GM21529 (cell line): ENCODE data around the gene NPBWR2.
"Not testable (repeated sequence)": the region's sequence is repeated elsewhere in the genome, so short reads cannot be mapped to it uniquely, and the experiment has no call there.

Experiments
- ATAC-seq: cut with Tn5 transposase; IDR thresholded peaks from one replicate; pipeline ENCODE4 v1.9.1; 2021; ENCODE audit not compliant: unreplicated experiment

The NPBWR2 gene

DNA sequence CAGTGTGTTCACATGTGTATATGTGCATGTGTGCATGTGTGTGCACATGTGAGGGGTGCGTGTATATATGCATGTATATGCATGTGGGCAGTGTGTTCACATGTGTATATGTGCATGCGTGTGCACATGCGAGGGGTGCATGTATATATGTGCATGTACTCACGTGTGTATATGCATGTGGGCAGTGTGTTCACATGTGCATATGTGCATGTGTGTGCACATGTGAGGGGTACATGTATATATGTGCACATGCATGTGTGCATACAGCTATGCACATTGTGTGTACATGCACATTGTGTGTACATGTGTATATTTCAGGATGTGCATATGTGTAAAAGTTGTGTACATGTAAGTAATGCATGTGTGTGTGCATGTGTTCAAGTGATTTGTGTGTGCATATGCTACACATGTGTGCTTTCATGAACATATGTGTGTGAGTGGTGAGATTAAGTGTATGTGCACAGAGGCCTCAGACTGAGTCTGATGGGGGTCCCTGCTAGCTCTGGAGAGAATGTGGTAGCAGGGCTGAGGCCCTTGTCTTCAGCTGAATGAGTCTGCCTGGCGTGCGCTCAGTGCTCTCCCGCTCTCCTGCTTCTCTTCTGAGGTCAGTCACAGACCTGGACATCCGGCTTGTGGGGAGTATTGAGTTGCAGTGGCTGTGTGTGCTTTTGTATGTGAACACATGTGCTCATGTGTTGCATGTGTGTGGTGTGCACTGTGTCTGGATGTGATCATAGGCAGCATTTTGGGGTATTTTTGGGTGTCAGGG, 37.0 kb upstream of the NPBWR2 start:
- ATAC-seq, result no peak

GRCh38 chr20:64143018-64143801, 35.8 kb upstream of the NPBWR2 start:
- no peak for ATAC-seq

DNA sequence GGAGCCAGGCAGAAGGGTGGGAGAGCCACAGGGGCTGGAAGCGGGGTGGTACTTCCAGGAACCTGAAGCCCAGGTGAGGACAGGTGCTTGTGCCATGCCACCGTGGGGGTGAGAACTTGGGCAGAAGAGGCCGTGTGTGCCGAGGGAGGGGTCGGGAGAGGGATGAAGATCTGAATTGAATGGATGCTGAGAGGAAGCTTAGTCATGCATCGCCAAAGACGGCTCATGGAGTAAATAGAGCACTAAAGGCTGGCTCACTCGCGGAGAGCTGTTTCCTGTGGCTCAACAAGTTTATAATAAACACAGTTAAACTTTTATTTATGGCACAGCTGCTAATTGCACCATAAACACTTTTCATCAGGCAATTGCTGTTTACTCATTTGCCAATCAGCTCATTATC, 35.2 kb upstream of the NPBWR2 start:
- no peak for ATAC-seq

- ATAC-seq, result no peak
Measured at GRCh38 chr20:64140956-64141355, 33.6 kb upstream of the NPBWR2 start.

- no peak for ATAC-seq
Measured at GRCh38 chr20:64140061-64140931, 32.9 kb upstream of the NPBWR2 start.

DNA sequence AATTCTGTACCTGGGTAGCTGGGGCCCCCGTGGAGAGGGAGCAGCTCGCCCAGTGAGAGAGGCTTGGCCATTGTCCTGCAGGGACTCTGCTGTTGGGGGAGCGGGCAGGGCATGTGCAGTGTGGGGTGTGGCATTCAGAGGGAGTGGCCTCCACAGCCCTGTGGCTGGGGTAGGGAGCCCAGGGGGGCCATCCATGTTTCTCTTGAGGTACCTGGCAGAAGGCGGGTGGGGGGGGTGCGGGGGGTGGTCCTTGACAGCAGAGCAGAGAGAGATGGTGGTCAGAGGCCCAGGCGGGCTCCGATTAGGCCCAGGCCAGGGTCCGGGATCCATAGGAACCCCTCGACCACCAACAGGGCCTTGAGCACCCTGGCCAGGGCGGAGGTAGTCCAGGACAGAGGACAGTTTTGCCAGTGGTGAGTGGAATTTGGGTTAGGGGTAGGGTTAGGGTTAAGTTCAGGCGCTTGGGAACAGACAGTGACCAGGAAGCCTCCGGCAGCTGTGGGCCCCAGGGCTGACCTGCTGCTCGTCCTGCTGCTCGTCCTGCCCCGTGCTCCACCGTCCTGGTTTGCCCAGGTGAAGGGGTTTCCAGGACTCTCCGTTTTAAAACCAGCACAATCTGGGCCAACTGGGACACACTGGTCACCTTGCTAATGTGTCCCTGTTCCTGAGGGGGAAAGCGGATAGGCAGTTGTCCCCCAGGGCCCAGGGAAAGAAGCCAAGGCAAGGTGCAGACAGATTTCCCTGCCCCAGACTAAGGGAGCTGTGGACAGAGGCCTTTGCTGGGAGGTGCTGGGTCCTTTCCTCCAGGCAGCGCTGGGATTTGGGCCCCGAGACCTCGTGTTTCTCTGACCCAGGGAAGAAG, 32.1 kb upstream of the NPBWR2 start:
- ATAC-seq, result no peak

GRCh38 chr20:64138276-64138815, 31.0 kb upstream of the NPBWR2 start:
- ATAC-seq, result no peak

GRCh38 chr20:64137598-64138031, 30.2 kb upstream of the NPBWR2 start:
- ATAC-seq, result no peak

- ATAC-seq, result no peak
Measured at GRCh38 chr20:64136004-64136710, 28.8 kb upstream of the NPBWR2 start.

GRCh38 chr20:64134744-64135143, 27.4 kb upstream of the NPBWR2 start:
- not testable (repeated sequence) for ATAC-seq

DNA sequence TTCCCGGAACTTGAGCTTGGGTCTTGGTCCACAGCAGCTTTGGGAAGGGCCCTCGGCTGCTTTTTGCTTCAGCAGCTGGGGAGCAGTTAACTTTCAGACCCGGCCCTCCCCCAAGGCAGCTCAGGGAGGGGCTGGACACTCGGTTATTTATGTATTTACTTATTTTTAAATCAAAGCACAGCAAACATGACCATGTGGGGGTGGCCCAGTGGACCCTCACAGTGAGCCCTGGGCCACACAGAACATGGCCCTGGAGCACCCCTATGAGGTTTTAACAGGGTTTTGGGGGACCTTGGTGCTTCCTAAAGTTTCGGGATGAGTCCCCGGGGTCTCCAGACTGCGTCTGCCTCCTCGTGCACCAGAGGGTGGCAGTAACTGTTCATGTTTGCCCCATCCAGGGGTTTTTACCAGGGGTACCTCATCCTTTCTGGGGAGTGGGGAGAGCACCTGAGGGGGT, 26.6 kb upstream of the NPBWR2 start:
- ATAC-seq, result no peak

DNA sequence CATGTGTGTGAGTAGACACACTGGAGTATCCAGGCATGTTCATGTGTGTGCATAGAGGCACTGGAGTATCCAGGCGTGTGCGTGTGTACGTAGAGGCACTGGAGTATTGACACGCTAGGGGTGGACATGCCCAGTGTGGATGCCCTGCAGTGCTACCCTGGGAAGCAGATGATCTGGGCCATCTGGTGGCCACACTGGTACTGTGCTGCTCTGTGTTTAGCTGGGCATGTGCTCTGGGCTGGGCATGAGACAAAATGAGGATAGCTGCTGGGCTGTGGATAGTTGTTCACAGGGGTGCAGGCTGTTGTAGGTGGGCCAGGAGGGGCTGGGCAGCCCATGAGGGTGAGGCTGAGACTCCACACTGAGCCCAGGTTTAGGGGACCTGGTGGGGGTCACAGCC, 24.0 kb upstream of the NPBWR2 start:
- no peak for ATAC-seq

DNA sequence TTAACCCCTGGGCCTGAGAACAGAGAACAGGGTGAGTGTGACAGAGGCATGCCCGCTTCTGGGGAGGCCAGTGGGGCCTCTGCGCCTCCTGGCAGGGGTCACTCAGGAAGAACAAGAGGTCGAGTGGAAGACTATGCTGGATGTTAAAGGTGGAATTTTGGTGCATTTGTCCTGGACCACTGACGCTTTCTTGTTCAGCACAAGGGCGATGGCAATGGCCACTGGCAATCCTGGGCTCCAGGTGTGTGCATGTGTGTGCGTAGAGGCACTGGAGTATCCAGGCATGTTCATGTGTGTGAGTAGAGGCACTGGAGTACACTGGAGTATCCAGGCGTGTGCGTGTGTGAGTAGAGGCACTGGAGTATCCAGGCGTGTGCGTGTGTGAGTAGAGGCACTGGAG, 23.5 kb upstream of the NPBWR2 start:
- ATAC-seq, result no peak

DNA sequence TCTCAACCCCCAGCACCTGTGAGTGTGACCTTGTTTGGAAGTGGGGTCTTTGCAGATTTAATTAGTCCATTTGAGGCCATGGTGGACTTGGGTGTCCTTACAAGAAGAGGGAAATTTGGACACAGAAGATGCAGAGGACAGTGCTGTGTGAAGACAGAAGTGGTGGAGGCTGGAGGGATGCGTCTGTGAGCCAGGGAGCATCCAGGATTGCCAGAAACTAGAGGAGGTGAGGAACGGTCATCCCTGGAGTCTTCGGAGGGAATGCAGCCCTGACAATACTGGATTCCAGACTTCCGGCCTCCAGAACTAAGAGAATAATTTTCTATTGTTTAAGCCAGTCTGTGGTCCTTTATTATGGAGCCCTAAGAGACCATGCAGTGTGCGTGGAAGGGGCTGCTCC, 22.9 kb upstream of the NPBWR2 start:
- ATAC-seq, result no peak

GRCh38 chr20:64129146-64129782, 21.9 kb upstream of the NPBWR2 start:
- no peak for ATAC-seq

- not testable (repeated sequence) for ATAC-seq
Measured at GRCh38 chr20:64123517-64123916, 16.2 kb upstream of the NPBWR2 start.

DNA sequence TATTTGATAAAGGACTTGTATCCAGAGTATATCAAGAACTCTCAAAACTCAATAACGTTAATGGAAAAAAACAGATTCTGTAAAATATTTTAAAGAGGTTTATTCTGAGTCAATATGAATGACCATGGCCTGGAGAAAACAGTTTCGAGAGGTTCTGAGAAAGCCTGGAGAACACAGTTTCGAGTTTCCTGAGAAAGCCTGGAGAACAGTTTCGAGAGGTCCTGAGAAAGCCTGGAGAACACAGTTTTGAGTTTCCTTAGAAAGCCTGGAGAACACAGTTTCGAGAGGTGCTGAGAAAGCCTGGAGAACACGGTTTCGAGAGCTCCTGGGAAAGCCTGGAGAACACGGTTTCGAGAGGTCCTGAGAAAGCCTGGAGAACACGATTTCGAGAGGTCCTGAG, 15.6 kb upstream of the NPBWR2 start:
- ATAC-seq, result not testable (repeated sequence)

DNA sequence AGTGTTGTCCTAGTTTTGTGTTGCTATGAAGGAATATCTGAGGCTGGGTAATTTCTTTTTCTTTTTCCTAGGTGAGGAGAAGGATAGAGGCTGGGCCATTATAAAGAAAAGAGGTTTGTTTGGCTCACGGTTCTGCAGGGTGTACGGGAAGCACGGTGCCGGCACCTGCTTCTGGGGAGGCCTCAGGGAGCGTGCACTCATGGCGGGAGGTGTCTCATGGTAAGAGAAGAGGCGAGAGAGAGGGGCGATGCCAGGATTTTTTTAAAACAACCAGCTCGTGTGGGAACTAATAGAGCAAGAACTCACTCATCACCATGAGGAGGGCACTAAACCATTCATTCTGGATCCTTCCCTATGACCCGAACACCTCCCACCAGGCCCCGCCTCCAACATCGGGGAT, 14.2 kb upstream of the NPBWR2 start:
- no peak for ATAC-seq
